Tibial artery (tissue), 4 donors: ENCODE measurements around the gene RBMS2.
A peak's percentile ranks its signal among the peaks of the same experiment; 100 is the strongest.

ENCODE experiments used
- DNase-seq, 2 donors: peaks; one replicate each; pipeline ENCODE4 v3.0.0-alpha.2; 2019
- H3K27ac ChIP-seq, 2 donors: fragments of 200-600 bp; sonication (generic) in 1 of 2; 1 replicate in 1 of 2; 2 replicates in 1 of 2; pipeline ENCODE4 v1.5.1; 2018 to 2019; ENCODE audit warnings: mild to moderate bottlenecking in 1 of 2
- H3K27me3 ChIP-seq, 2 donors: fragments of 200-600 bp; sonication (generic) in 1 of 2; one replicate each; pipeline versions ENCODE4 v1.5.1 to v1.6.0; 2016 to 2019
- H3K36me3 ChIP-seq, 3 donors: fragments of 200-600 bp; sonication (generic) in 2 of 3; one replicate each; pipeline ENCODE4 v1.5.1; 2016 to 2019; ENCODE audit warnings: mild to moderate bottlenecking in 2 of 3
- H3K4me1 ChIP-seq, 4 donors: fragments of 200-600 bp; sonication (generic) in 2 of 4; 1 replicate in 3 of 4; 2 replicates in 1 of 4; pipeline ENCODE4 v1.5.1; 2016 to 2019
- H3K4me3 ChIP-seq, 2 donors: fragments of 200-600 bp; sonication (generic) in 1 of 2; 1 replicate in 1 of 2; 2 replicates in 1 of 2; pipeline ENCODE4 v1.5.1; 2018 to 2019; ENCODE audit warnings: mild to moderate bottlenecking in 2 of 2
- H3K9me3 ChIP-seq, 3 donors: fragments of 200-600 bp; sonication (generic) in 1 of 3; one replicate each; pipeline ENCODE4 v1.5.1; 2016 to 2019
- intact Hi-C: fragments of 100-400 bp; cut with DNase I; formaldehyde crosslinking; loops from one replicate; pipeline ENCODE4 v1.15.0; 2023; ENCODE audit warnings: low total_unique reads
- TF ChIP-seq, protein P1 (sequence below), 2 experiments: fragments of 200-600 bp in 1 of 2; fragments of 450-650 bp in 1 of 2; IDR thresholded peaks; one replicate each; pipeline ENCODE4 v1.5.1; 2017 to 2019; ENCODE audit warnings: antibody characterized with exemption in 2 of 2, mild to moderate bottlenecking in 1 of 2, moderate library complexity in 1 of 2

Gene RBMS2, protein sequence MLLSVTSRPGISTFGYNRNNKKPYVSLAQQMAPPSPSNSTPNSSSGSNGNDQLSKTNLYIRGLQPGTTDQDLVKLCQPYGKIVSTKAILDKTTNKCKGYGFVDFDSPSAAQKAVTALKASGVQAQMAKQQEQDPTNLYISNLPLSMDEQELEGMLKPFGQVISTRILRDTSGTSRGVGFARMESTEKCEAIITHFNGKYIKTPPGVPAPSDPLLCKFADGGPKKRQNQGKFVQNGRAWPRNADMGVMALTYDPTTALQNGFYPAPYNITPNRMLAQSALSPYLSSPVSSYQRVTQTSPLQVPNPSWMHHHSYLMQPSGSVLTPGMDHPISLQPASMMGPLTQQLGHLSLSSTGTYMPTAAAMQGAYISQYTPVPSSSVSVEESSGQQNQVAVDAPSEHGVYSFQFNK

DNA sequence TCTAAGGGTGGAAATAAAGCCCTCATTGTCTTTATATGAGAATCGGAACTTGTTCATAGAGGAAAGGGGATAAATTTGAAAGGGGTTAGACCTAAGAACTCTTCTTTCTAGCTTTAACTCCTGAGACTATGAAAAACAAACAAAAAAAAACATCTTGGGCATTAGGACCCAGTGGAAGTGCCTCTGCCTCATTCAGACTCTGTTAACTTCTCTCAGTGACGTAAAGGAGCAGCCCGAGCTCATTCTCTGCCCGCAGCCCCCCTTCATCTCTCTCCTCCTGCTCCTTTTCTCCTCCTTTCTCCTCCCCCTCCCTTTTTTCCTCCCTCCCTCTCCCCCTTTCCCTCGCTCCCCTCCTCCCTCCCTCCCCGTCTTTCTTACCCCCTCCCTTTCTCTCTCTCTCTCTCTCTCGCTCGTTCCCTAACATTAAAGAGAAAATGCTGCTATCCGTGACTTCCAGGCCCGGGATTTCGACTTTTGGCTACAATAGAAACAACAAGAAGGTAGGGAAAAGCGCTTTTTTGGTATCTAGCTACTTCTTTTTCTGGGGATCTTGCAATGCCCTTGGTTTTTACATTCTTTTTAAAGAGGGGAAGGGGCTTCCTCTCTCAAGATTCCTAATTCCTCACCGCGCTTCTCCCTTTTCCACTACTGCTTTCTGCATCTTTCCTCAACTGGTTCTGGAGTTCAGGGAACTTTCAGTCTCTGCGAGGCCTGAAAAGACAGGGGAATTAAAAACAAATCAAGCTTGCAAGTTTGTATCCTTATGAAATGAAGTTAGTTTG, at the start of gene RBMS2:
RBMS2 (plus strand) TSS at position 231 of the 782 bp plus-strand sequence; CDS start at position 435, 204 bp downstream.
- intact Hi-C loops: loop anchor here (2.0 kb wide), 1 partner anchor 115 kb away; no protein-coding TSS in a partner anchor
- TF ChIP-seq, protein P1, sequence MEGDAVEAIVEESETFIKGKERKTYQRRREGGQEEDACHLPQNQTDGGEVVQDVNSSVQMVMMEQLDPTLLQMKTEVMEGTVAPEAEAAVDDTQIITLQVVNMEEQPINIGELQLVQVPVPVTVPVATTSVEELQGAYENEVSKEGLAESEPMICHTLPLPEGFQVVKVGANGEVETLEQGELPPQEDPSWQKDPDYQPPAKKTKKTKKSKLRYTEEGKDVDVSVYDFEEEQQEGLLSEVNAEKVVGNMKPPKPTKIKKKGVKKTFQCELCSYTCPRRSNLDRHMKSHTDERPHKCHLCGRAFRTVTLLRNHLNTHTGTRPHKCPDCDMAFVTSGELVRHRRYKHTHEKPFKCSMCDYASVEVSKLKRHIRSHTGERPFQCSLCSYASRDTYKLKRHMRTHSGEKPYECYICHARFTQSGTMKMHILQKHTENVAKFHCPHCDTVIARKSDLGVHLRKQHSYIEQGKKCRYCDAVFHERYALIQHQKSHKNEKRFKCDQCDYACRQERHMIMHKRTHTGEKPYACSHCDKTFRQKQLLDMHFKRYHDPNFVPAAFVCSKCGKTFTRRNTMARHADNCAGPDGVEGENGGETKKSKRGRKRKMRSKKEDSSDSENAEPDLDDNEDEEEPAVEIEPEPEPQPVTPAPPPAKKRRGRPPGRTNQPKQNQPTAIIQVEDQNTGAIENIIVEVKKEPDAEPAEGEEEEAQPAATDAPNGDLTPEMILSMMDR (IDR thresholded peaks at IDR 0.05): no peak
- DNase-seq: peak; percentile 88 to 95
- Histone ChIP-seq H3K27ac (peak within 1 kb of the TSS; percentile 89), H3K9me3 (no peaks in the 10 kb centered on the region), H3K4me1 (peaks cover 0 to 62% (median 35%) of the 10 kb centered on the region in 4 donors), H3K27me3 (no peaks in the 10 kb centered on the region), H3K36me3 (no peaks in the 10 kb centered on the region), H3K4me3 (peak within 1 kb of the TSS; percentile 62 to 74)

DNA sequence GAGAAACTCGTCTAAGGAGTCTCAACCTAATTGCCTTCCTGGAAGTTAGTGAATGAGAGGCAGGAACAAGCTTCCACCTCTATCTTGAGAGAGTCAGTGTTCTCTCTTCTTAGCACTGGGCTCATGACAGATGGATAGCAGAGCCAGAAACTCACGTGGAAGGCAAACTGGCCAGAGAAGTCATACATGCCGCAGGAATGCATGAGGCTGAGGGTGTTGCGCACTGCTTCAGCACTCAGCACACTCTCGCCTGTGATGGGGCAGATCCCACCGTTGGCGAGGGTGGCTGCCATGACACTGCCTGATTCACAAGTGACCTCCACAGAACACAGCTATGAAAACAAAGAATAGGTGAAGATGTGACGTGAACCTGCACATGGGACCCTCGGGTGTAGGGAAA, 47.2 kb upstream of the RBMS2 start:
- peaks cover 0 to 11% (median 6%) of the 10 kb centered on the region in 4 donors for H3K4me1 ChIP-seq
- no peak for DNase-seq
- no peak overlapping the region for H3K4me3 ChIP-seq
- intact Hi-C loops: no loop called here
- no peak overlapping the region for H3K27ac ChIP-seq
- TF ChIP-seq, protein P1 (IDR thresholded peaks at IDR 0.05): no peak
- H3K27me3 ChIP-seq: no peaks in the 10 kb centered on the region
- H3K9me3 ChIP-seq: no peaks in the 10 kb centered on the region
- peaks cover 0 to 21% (median 7%) of the 10 kb centered on the region in 3 donors for H3K36me3 ChIP-seq

DNA sequence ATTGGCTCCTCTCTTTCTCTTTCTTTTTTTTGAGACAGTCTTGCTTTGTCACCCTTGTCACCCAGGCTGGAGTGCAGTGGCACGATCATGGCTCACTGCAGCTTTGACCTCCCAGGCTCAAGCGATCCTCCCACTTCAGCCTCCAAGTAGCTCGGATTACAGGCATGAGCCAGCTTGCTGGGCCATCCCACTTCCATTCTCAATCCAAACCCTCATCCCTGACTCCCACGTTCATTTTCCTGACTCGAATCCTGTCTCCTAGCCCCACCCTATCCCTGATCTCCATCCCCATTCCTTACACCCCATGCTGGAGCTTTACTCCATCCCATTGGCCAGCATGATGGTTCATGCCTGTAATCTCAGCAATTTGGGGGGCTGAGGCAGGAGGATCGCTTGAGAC, 45.5 kb upstream of the RBMS2 start:
- Histone ChIP-seq H3K4me3 (no peak overlapping the region), H3K27ac (no peak overlapping the region), H3K36me3 (peaks cover 0 to 19% (median 7%) of the 10 kb centered on the region in 3 donors), H3K27me3 (no peaks in the 10 kb centered on the region), H3K4me1 (no peaks in the 10 kb centered on the region), H3K9me3 (no peaks in the 10 kb centered on the region)
- DNase-seq: no peak
- TF ChIP-seq, protein P1 (IDR thresholded peaks at IDR 0.05): no peak
- intact Hi-C loops: no loop called here

DNA sequence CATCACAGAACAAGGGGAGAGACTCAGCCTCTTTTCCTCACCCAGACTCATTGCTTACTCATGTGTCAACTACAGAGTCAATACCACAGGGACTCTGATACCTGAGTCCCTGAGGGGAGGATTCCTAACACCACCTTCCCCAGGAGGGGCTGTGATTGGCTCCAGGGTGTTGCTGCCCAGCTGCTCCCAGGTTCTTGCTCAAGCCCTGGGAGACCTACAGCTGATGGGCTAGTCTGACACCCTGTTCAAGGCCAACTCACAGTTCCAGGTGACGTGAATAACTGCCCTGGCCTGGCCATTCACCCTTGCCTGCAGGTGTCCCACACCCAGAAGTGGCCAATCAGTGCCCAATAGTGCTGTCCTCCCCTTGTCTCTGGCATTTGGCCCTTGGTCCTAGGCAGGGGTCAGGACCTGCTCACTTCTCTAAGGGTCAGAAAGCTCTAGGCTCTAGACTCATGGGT, 44.6 kb upstream of the RBMS2 start:
- Histone ChIP-seq H3K4me3 (no peak overlapping the region), H3K4me1 (no peaks in the 10 kb centered on the region), H3K27me3 (no peaks in the 10 kb centered on the region), H3K9me3 (no peaks in the 10 kb centered on the region), H3K27ac (no peak overlapping the region), H3K36me3 (peaks cover 0 to 11% (median 5%) of the 10 kb centered on the region in 3 donors)
- DNase-seq: no peak
- TF ChIP-seq, protein P1 (IDR thresholded peaks at IDR 0.05): no peak
- intact Hi-C loops: no loop called here

DNA sequence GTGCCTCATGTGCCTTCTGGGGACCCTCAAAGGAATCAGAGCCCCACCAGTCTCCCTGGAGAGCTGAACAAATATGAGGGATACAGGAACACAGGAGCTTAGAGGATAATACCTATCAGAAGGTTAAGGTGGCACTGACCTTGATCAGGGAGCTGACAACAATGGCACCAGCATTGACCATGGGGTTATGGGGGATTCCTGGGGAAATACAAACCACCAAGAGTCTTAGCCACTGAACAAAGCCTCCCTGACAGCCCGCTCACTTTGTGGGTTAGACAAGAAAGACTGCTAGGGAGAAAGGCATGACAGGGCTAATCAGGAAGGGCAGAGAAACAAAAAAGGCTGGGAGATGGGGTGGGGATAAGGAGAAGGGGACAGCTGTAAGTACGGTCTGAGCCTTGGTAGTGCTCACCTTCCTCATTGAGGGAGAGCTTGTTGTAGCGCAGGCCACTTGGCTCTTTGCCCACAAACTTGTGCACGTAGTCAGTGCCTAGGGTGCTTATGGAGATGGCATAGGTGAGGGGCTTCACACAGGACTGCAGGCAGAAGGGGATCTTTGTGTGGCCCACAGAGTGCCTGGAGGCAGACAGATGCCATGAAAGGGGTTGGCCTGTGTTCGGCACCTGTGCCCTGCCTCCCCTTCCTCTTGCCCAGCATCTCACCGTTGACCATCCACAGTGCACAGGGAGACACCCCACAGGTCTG, 43.9 kb upstream of the RBMS2 start:
- no peak overlapping the region for H3K27ac ChIP-seq
- TF ChIP-seq, protein P1 (IDR thresholded peaks at IDR 0.05): no peak
- H3K4me1 ChIP-seq: no peaks in the 10 kb centered on the region
- intact Hi-C loops: no loop called here
- peaks cover 0 to 11% (median 0%) of the 10 kb centered on the region in 3 donors for H3K36me3 ChIP-seq
- H3K4me3 ChIP-seq: no peak overlapping the region
- no peaks in the 10 kb centered on the region for H3K9me3 ChIP-seq
- no peak for DNase-seq
- H3K27me3 ChIP-seq: no peaks in the 10 kb centered on the region
